Measurements from ENCODE around the gene IRAK1.
A peak's percentile ranks its signal among the peaks of the same experiment; 100 is the strongest.
"Not testable (repeated sequence)": the region's sequence is repeated elsewhere in the genome, so short reads cannot be mapped to it uniquely, and the experiment has no call there.

The IRAK1 gene

DNA sequence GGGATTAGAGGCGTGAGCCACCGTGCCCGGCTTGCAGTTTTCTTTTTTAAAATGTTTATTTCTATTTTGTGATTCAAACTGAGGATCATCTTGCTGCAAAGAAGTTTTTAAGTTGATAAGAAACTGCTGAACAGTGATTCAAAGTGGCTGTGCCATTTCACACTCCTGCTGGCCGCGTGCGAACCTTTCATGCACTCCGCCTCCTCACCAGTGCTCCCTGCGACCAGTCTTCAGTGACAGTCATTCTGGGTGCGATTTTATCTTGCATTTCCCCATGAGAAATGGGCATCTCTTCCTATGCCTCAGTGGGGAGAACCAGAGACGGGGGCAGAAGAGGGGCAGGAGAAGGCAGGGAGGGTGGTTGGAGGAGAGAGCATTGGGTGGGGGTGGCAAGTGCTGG, 25.7 kb downstream of the IRAK1 start:
- no peak for DNase-seq

DNA sequence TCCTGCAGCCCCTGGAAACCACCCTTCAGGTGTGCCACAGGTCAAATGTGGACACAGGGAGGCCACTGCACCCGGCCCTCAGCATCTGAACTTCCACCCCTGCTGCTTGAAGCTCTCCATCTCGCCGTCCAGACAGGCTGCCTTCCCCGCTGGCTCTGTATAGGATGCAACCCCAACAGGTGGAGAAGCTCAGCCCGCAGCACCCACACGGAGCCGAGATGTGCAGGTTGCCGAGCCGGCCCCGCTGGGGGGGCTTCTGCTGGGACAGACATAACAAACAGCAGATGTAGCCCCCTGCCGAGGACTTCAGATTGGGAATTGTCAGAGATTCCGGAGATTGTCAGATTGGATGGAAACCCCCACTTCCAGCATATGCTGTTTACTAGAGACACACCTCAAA, 26.6 kb downstream of the IRAK1 start:
- no peak for DNase-seq

DNA sequence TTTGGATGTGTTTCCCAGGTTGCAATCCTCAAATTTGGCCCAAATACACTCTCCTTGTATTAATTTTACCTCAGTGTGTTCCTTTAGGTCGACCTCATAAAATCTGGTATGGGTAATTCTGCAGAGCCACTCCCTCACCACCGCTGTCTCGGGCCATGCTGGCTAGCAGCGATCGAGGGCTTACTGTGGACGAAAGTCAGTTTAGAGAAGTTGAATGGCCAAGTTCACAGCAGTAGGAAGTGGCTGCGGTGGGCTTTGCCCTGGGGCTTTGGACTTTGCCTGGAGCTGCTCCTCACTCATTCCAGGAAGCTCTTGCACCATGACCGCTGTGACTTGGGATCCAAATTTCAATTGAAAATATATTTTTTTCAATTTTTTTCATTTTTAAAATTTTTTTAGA, 27.5 kb downstream of the IRAK1 start:
- no peak for DNase-seq

DNA sequence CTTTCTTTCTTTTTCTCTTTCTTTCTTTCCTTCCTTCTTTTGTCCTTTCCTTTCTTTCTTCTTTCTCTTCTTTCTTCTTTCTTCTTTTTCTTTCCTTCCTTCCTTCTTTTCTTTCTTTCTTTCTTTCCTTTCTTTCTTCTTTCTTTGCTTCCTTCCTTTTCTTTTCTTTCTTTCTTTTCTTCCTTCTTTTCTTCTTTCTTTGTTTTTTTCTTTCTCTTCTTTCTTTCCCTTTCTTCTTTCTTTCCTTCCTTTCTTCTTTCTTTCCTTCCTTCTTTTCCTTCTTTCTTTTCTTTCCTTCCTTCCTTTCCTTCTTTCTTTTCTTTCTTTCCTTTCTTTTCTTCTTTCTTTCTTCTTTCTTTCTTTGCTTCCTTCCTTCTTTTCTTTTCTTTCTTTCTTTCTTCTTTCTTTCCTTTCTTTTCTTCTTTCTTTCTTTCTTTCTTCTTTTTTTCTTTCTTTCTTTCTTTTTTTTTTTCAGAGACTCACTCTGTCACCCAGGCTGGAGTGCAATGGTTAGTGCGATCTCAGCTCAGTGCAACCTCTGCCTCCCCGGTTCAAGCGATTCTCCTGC, 28.6 kb downstream of the IRAK1 start:
- DNase-seq, result no peak

DNA sequence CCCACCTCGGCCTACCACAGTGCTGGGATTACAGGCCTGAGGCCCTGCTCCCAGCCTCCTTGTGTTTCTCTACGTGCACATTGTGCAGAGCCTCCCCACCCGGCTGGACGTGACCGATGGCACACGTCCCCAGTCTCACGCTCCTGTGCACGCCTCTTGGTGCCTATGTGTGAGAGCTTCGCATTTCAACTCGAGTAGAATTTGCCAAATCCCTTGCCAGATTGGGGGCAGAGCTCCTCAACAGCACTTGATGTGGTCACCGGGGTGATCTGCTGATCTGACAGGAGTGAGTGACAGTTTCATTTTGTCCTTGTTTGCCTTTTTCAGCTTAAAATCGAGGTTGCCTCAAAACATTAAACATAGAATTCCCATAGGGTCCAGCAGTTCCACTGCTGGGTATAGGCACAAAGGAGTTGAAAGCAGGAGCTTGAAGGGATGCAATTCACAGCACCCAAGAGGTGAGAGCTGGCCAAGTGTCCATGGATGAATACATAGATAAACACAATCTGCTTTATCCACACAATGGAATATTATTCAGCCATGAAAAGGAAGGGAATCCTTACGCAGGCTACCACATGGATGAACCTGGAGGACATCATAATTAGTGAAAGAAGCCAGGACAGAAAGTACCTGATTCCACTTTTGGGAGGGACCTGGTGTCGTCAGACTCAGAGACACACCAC, 29.6 kb downstream of the IRAK1 start:
- DNase-seq, result no peak

DNA sequence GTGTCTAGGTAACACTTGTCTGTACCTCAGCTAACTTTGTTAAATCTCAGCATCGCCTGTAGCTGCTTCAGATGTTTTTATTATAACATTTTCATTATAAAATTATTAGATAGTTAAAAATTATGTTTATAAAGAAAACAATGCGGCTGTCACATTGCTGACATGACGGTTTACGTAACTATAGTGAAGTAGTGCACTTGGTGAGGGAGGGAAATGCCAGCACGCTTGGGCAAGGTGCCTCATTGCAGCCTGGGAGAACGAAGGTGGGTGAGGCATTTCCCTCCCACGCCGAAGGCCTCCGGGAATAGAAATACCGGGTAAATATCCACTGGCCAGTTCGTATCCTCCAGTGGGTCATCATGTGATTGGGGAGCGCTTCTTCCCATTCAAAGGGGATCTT, 31.2 kb downstream of the IRAK1 start:
- DNase-seq, result no peak

GRCh38 chrX:153984351-153985178, 35.1 kb downstream of the IRAK1 start:
- no peak for DNase-seq

DNA sequence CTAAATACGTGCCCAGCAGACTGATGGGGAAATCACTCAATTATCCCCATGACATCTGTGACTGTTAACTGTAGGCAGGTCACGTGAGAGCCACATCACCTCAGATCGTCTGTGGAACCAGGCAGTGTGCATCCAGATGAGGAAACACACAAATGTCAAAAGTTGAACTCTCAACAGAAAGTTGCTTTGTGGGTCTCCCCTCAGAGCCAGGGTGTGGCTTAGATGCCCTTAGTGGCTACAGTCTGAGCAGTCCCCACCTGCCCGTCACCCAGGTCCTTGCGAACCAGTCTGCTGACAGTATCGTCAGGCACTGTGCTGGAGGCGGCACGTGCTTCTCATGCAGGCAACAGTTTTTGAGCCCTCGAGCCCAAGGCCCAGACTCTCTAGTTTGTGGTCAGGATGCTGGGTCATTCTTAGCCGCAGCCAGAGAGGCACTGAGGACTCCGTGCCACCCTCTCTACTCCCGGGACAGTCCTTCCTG, 36.3 kb downstream of the IRAK1 start:
- no peak for DNase-seq

DNA sequence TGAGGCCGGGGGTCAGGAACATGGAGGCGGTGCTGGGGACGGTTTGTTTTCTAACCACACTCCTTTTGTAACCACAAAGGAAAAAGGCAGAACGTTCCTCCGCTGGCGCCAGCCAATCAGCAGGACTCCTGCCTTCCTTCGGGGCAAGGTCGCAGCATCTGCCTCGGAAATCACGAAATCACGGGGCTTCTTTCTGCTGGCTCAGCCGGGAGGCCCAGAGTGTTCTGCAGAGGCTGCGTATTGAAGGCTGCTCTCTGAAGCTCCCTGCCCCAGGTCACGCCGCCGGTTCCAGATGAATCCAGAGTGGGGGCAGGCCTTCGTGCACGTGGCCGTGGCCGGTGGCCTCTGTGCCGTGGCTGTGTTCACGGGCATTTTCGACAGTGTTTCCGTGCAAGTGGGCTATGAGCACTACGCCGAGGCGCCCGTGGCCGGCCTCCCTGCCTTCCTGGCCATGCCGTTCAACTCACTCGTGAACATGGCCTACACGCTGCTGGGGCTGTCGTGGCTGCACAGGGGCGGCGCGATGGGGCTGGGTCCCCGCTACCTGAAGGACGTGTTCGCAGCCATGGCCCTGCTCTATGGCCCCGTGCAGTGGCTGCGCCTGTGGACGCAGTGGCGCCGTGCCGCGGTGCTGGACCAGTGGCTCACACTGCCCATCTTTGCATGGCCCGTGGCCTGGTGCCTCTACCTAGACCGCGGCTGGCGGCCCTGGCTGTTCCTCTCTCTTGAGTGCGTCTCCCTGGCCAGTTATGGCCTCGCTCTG, 37.8 kb downstream of the IRAK1 start:
- peak; percentile 48 for DNase-seq

DNA sequence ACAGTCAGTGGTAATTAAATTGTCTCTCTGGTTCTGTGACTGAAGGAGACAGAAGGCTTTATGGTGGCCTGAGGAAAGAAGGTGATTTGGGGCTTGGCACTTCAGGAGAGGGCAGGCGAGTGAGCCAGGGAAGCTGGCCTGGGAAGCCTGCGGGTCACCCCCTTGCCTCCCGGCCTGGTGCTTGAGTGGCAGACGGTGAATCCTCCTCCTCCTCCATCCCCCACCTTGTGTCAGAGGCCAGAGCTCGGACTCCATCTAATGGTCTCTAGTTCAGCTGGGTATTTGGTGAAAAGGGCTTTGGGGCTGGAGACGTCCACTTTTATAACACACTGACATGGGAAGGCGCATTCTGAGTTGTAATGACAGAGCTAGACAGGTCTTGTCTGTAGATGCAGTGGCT, 38.5 kb downstream of the IRAK1 start:
- no peak for DNase-seq

GRCh38 chrX:153980394-153980793, 39.3 kb downstream of the IRAK1 start:
- DNase-seq, result not testable (repeated sequence)

- DNase-seq, result no peak
Observed at GRCh38 chrX:153974726-153975286, 44.9 kb downstream of the IRAK1 start.

GRCh38 chrX:153974003-153974725, 45.5 kb downstream of the IRAK1 start:
- DNase-seq, result no peak

- DNase-seq, result peak; percentile 53
Observed at GRCh38 chrX:153973127-153974002, 46.3 kb downstream of the IRAK1 start.

- DNase-seq, result peak; percentile 91
Observed at GRCh38 chrX:153972368-153973126, 47.2 kb downstream of the IRAK1 start, which contains the start of gene TMEM187. TMEM187 (plus strand) TSS chrX:153972754; CDS start chrX:153982063, 9,309 bp downstream.

DNA sequence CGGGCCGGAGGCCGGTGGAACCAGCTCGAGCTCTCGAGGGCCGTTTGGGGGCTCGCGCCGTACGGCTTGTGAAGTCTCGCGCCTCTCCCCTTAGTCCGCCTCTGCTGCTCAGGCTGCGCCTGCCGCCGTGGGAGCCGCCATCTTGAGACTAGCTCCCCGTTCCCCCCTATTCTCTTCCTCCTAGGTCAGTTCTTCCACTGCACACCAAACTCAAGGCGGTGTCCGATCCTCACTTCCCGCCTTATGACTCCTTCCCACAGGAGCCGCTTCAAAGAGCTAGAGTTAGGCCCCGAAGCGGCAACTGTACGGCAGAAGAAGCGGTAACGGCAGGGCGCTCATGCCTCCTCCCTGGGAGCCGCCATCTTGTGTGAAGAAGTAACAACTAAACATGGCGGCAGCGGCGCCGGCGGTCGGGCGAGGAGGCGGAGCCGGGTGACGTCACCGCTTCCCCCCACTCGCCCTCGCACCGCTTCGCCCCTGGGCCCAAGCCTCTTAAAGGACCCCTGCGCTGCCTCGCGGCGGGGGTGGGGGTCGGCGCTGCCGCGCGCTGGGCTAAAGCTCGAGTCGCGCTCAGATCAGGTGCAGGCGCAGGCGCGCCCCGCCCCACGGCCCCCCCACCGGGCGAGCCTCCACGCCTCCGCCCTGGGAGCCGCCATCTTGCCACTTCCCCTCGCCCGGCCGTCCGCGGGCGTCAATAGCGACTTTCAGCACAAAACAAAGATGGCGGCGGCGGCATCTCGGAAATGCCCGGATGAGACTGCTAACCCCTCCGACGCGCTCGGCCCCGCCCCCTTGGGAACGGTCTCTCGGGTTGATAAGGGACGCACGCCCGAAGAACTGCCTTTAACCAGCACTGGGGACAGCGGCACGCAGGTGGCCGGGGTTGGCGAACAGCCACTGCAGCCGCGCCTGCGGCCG, 48.0 kb downstream of the IRAK1 start, which contains the start of gene HCFC1:
HCFC1 (minus strand) TSS at position 369 of the 918 bp plus-strand sequence. CDS start 978 bp downstream, outside the sequence.
- peak; percentile 92 for DNase-seq

- peak; percentile 82 for DNase-seq
Observed at GRCh38 chrX:153971124-153971449, 48.6 kb downstream of the IRAK1 start.

GRCh38 chrX:153970357-153971123, 49.2 kb downstream of the IRAK1 start:
- peak; percentile 68 for DNase-seq

All from NCI-H2227 treated with DMSO at 0.1 percent for 48 hours (cell line).